Osteoblast (primary cell): Measurements from ENCODE around the gene C1RL. TPM values are rescaled to one million over a fixed set of nuclear protein-coding genes. Genes with fewer than 3 reads are reported as not detected.
A peak's percentile ranks its signal among the peaks of the same experiment; 100 is the strongest.

Source experiments
- DNase-seq: peaks from one replicate; pipeline ENCODE4 v3.0.0; 2011; ENCODE audit warnings: low spot score, mixed read lengths; ENCODE audit not compliant: insufficient read length; ENCODE audit errors: missing footprints
- H2AFZ ChIP-seq: 2 replicates; pipeline ENCODE4 v1.6.0; 2011; ENCODE audit warnings: mild to moderate bottlenecking, low read length
- H3K27ac ChIP-seq: 2 replicates; pipeline ENCODE4 v1.5.1; 2011; ENCODE audit warnings: mild to moderate bottlenecking, low read depth, low read length, moderate library complexity
- H3K27me3 ChIP-seq: 2 replicates; pipeline ENCODE4 v1.6.0; 2012; ENCODE audit warnings: mild to moderate bottlenecking, control low read depth, inconsistent platforms, low read length, moderate library complexity; ENCODE audit not compliant: insufficient read depth
- H3K36me3 ChIP-seq: 2 replicates; pipeline ENCODE4 v1.5.1; 2011; ENCODE audit warnings: mild to moderate bottlenecking, low read length, control low read depth, moderate library complexity; ENCODE audit not compliant: insufficient read depth
- H3K4me1 ChIP-seq: 2 replicates; pipeline ENCODE4 v1.5.1; 2011; ENCODE audit warnings: mild to moderate bottlenecking, low read length, control low read depth, moderate library complexity; ENCODE audit not compliant: insufficient read depth
- H3K4me2 ChIP-seq: 2 replicates; pipeline ENCODE4 v1.6.0; 2011; ENCODE audit warnings: mild to moderate bottlenecking, low read length; ENCODE audit not compliant: insufficient read depth
- H3K4me3 ChIP-seq: fragments of 200-600 bp; sonication (generic); 3 replicates; pipeline ENCODE4 v1.5.1; 2012; ENCODE audit warnings: mild to moderate bottlenecking, low read length, inconsistent platforms; ENCODE audit not compliant: insufficient read depth
- H3K79me2 ChIP-seq: 2 replicates; pipeline ENCODE4 v1.6.0; 2012; ENCODE audit warnings: mild to moderate bottlenecking, low read length, control low read depth, inconsistent platforms; ENCODE audit not compliant: insufficient read depth
- H3K9me3 ChIP-seq: 2 replicates; pipeline ENCODE4 v1.5.1; 2011; ENCODE audit warnings: low read depth, low read length, control low read depth
- H4K20me1 ChIP-seq: 2 replicates; pipeline ENCODE4 v1.6.0; 2012; ENCODE audit warnings: mild to moderate bottlenecking, low read length, control low read depth; ENCODE audit not compliant: insufficient read depth
- CTCF ChIP-seq: IDR thresholded peaks from 2 replicates; pipeline ENCODE4 v1.5.1; 2011; ENCODE audit warnings: mild to moderate bottlenecking, low read depth, low read length, moderate library complexity; ENCODE audit errors: extremely low read depth
- total RNA-seq: library from RNA; depleted of rRNA; stranded (reverse); fragments of >200 nt; gene quantifications from 2 replicates; pipeline ENCODE4 v1.2.3, GENCODE V29; 2012

C1RL gene
- total RNA-seq, 1 donor: 63.7 TPM

- Histone ChIP-seq H3K79me2 (no peaks in the 10 kb centered on the region), H3K4me3 (no peak overlapping the region), H4K20me1 (no peaks in the 10 kb centered on the region), H3K36me3 (peaks cover 9% of the 10 kb centered on the region), H3K27me3 (no peaks in the 10 kb centered on the region), H3K4me2 (no peak overlapping the region), H2AFZ (no peak overlapping the region), H3K9me3 (no peaks in the 10 kb centered on the region), H3K27ac (no peak overlapping the region), H3K4me1 (peaks cover 3% of the 10 kb centered on the region)
- no peak for DNase-seq
- TF ChIP-seq CTCF: no peak
Measured at GRCh38 chr12:7146228-7146627, 37.2 kb upstream of the C1RL start.

- Histone ChIP-seq H4K20me1 (no peaks in the 10 kb centered on the region), H3K4me1 (peaks cover 3% of the 10 kb centered on the region), H3K4me3 (no peak overlapping the region), H3K79me2 (no peaks in the 10 kb centered on the region), H3K4me2 (no peak overlapping the region), H2AFZ (no peak overlapping the region), H3K36me3 (peaks cover 9% of the 10 kb centered on the region), H3K9me3 (no peaks in the 10 kb centered on the region), H3K27ac (no peak overlapping the region), H3K27me3 (no peaks in the 10 kb centered on the region)
- no peak for TF ChIP-seq CTCF
- peak; percentile 39 for DNase-seq
Measured at GRCh38 chr12:7145671-7146070, 36.7 kb upstream of the C1RL start.

- DNase-seq: peak; percentile 86
- peak overlapping the region; percentile 66 for H2AFZ ChIP-seq
- peak overlapping the region; percentile 38 for H3K4me2 ChIP-seq
- H3K79me2 ChIP-seq: no peaks in the 10 kb centered on the region
- no peaks in the 10 kb centered on the region for H3K27me3 ChIP-seq
- no peak overlapping the region for H3K4me3 ChIP-seq
- H3K27ac ChIP-seq: no peak overlapping the region
- peaks cover 3% of the 10 kb centered on the region for H3K4me1 ChIP-seq
- H3K36me3 ChIP-seq: peaks cover 9% of the 10 kb centered on the region
- peak; percentile 68 for TF ChIP-seq CTCF
- H4K20me1 ChIP-seq: no peaks in the 10 kb centered on the region
- no peaks in the 10 kb centered on the region for H3K9me3 ChIP-seq
Measured at GRCh38 chr12:7144414-7145120, 35.6 kb upstream of the C1RL start.

GRCh38 chr12:7143564-7143963 lies 34.5 kb upstream of the C1RL start:
- TF ChIP-seq CTCF: no peak
- no peaks in the 10 kb centered on the region for H3K9me3 ChIP-seq
- H2AFZ ChIP-seq: no peak overlapping the region
- H3K27ac ChIP-seq: no peak overlapping the region
- H3K79me2 ChIP-seq: no peaks in the 10 kb centered on the region
- peaks cover 2% of the 10 kb centered on the region for H3K36me3 ChIP-seq
- no peaks in the 10 kb centered on the region for H3K27me3 ChIP-seq
- no peak overlapping the region for H3K4me3 ChIP-seq
- no peak for DNase-seq
- no peak overlapping the region for H3K4me2 ChIP-seq
- peaks cover 3% of the 10 kb centered on the region for H3K4me1 ChIP-seq
- H4K20me1 ChIP-seq: no peaks in the 10 kb centered on the region
